GM13977 (cell line): ENCODE data around the gene C17orf114.
"Not testable (repeated sequence)": the region's sequence is repeated elsewhere in the genome, so short reads cannot be mapped to it uniquely, and the experiment has no call there.

Experiments used
- DNase-seq: peaks from one replicate; pipeline ENCODE4 v3.0.0; 2012; ENCODE audit warnings: low spot score
- in situ Hi-C: fragments of 300-500 bp; cut with MboI; formaldehyde crosslinking; loops from one replicate; pipeline ENCODE4 v1.12.0; 2022; ENCODE audit warnings: low sequenced_read_pairs, low pct_unique_long_range_greater_than_20kb, mixed read lengths, inconsistent platforms; ENCODE audit not compliant: unreplicated experiment
- TF ChIP-seq, protein P1 (sequence below): IDR thresholded peaks from 2 replicates; pipeline ENCODE4 v1.5.1; 2012; ENCODE audit warnings: mild to moderate bottlenecking, control low read depth; ENCODE audit not compliant: insufficient read depth; ENCODE audit errors: extremely low read depth, missing control alignments

Gene C17orf114

DNA sequence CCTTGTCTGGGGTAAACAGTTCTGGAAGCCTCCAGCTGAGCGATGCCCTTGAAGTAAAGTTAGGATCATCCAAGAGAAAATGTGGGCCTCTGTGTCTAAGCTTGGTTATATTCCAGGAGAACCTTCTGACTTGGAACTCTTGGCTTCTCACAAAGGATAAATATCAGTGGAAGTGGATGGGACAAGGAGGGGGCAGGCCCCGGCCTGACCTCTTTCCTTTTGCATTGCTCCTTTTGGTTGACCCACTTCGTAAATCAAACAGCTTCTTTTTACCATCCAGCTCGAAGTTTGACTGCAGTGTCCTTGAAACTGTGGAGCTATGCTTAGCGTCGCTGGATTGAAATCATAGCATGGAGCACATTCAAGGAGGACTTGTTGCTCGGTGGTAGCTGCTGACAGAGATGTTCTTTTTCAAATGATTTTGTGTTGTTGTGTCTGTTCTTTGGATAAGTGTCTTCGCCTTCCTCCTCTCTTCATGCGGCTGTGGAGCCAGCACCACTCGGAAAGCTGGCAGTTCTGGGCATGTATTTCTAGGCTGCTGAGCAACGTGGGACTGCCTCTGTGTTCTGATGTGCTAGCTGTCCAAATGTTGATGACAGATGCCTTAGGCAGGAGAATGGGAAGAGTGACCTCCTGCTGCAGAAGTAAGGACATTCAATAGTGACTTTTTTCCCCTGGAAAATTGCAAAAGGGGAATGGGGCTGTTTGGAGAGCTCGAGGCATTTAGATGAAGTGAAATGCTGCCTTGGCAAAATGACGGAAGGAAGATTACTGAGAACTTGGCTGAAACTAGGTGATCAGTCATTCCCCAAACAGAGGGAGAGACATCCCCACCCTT, 35.6 kb upstream of the C17orf114 start:
- in situ Hi-C loops, result no loop called here
- no peak for DNase-seq
- TF ChIP-seq, protein P1, sequence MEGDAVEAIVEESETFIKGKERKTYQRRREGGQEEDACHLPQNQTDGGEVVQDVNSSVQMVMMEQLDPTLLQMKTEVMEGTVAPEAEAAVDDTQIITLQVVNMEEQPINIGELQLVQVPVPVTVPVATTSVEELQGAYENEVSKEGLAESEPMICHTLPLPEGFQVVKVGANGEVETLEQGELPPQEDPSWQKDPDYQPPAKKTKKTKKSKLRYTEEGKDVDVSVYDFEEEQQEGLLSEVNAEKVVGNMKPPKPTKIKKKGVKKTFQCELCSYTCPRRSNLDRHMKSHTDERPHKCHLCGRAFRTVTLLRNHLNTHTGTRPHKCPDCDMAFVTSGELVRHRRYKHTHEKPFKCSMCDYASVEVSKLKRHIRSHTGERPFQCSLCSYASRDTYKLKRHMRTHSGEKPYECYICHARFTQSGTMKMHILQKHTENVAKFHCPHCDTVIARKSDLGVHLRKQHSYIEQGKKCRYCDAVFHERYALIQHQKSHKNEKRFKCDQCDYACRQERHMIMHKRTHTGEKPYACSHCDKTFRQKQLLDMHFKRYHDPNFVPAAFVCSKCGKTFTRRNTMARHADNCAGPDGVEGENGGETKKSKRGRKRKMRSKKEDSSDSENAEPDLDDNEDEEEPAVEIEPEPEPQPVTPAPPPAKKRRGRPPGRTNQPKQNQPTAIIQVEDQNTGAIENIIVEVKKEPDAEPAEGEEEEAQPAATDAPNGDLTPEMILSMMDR, result no peak

DNA sequence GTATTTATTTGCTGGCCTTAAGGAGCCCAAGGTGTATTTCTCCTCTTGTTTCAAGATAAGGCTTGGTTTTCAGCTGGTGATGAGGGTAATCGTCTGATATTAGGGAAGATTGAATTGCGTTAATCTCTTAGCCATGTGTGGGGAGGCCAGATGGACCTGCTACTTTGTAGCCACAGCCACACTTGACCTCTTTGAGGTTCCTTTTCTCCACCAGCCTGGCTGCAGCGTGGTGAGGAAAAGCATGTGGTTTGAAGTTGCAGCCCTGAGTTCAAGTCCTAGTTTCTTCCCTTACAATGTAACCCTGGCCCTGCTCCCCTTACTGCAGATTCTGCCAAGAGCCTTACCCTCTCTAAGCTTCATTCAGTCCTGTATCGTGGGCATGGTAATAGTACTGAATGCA, 34.1 kb upstream of the C17orf114 start:
- in situ Hi-C loops, result no loop called here
- TF ChIP-seq, protein P1, result no peak

DNA sequence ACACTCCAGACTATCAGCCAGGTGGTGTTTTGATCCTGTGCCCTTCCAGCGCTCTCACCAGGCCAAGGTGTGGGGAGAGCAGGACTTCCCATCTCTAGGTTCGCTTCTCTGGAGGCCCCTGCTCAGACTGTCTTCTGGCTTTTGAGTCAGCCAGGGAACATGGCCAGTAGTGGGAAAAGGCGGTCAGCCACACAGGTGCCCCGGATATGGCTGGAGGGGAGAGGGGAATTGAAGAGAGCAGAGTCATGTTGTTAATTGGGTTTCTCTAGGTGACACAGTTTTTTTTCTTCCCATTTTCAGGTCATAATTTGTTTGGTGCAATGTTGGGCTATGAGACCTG, 32.5 kb upstream of the C17orf114 start:
- in situ Hi-C loops, result no loop called here
- TF ChIP-seq, protein P1, result no peak
- no peak for DNase-seq

More for the DNA sequence above, 34.1 kb upstream of the C17orf114 start:
- no peak for DNase-seq

DNA sequence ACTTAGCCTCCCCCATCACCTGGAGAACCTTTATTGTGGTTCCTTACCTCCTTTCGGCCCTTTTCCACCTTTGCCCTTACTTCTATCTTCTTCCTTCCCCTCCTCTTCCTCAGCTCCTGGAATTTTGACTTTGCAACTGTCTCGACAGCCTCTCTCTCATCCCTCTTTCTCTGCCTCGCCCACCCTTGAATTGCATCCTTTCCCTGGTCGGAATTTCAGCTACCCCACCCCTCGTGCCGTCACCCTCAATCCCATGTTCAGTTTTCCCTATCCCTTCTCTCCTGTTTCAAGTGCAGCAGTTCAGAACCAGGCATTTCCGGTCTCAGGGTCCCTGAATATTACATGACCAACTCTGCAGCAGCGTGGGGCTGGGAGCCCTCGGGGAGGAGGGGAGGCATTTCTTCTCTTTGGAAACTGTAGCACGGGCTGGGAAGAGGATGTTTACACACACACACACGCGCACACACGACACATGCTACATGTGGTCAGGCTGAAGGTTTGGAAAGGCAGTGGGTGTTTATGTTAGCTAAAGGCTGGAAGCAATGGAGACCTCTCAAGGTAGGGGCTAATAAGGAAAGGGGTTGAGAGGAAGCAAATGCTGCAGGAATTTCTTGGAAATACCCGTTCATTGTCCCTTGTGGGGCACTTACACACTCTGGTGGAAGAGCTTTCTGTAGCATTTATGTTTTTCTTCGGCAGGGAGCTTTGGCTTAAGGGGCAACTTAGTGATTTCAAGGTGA, 32.0 kb upstream of the C17orf114 start:
- TF ChIP-seq, protein P1, result no peak
- DNase-seq, result no peak
- in situ Hi-C loops, result no loop called here

DNA sequence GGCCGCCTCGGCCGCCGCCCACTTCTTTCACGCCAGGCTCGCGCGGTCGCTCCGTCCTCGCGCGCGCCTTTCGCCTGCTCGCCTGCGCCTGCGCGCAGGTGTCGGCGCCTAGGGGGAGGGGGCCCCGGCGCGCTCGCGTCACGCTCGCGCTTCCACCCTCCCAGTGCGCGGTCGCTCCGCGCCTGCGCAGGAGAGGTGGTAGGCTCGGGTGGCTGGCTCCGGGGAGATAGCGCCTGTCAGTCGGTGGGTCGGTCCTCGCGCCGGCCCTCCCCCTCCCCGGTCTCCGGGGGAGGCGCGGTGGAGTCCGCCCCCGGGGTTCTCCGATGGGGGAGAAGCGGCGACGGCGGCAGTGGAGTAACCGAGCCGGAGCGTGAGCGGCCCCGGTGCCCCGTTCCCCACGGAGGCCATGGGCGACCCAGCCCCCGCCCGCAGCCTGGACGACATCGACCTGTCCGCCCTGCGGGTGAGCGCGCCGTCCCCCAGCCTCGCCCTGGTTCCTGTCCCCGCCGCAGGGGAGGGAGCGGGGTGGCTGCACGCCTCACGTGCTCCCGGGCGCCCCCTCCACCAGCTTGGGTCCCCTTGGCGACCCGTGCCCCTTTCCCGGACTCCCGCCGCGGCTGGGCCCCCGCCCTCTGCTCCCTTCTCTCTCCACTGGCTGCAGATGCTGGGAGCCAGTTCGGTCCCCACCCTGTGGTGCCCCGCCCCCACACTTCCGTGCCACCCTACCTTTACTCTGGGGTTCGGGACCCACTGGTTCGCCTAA, 31.2 kb upstream of the C17orf114 start, which contains the start of gene MINK1:
MINK1 (plus strand) TSS at position 163 of the 763 bp plus-strand sequence; CDS start at position 407, 244 bp downstream.
- TF ChIP-seq, protein P1, result no peak
- DNase-seq, result peak; percentile 100
- in situ Hi-C loops, result no loop called here

DNA sequence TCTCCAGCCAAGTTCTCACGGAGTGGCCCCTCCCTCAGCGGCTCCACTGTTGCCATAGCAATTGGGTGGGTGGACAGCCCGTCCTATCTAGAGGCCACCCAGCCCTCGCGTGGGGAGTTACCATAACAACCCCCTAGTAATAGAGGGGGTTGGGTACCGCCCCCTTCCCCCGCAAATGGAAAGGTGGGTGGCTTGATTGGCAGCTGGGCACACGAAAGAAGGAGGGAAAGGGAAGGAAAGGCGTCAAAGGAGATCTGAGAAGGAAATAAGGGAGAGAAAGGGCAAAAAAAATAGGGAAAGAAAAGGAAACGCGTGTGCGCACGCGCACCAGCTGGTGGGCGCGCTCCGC, 30.7 kb upstream of the C17orf114 start:
- DNase-seq, in situ Hi-C loops: not testable (repeated sequence)
